ENCODE data around the gene ZNF280C.
"Not testable (repeated sequence)": the region's sequence is repeated elsewhere in the genome, so short reads cannot be mapped to it uniquely, and the experiment has no call there.

- not testable (repeated sequence) for TF ChIP-seq POLR2AphosphoS5 (IDR thresholded peaks at IDR 0.05; ENCODE audit: borderline replicate concordance, low read depth, low read length); EZH2 (IDR thresholded peaks at IDR 0.05); FOXP2 (optimal IDR thresholded peaks at IDR 0.05; ENCODE audit: control extremely low read depth, extremely low read length, insufficient read depth)
These were observed 37.5 kb downstream of the ZNF280C start for GRCh38 chrX:130231184-130231583.

Measured in SK-N-MC (cell line).